CD4-positive, alpha-beta T cell treated with Interleukin-4 for 4 hours (primary cell): ENCODE measurements around the gene NINJ1.
A peak's percentile ranks its signal among the peaks of the same experiment; 100 is the strongest.

ENCODE experiments used
- DNase-seq: peaks from one replicate; pipeline ENCODE4 v3.0.0-alpha.2; 2020

The NINJ1 gene

GRCh38 chr9:93159601-93160471 lies 25.8 kb upstream of the NINJ1 start:
- peak; percentile 55 for DNase-seq

- no peak for DNase-seq
Measured at GRCh38 chr9:93156475-93157008, 22.5 kb upstream of the NINJ1 start.

GRCh38 chr9:93155716-93156474 lies 21.8 kb upstream of the NINJ1 start:
- no peak for DNase-seq

- DNase-seq = peak; percentile 22
Measured at GRCh38 chr9:93154293-93154903, 20.3 kb upstream of the NINJ1 start.

- DNase-seq = no peak
Measured at GRCh38 chr9:93151097-93151784, 17.2 kb upstream of the NINJ1 start.

GRCh38 chr9:93149361-93149760 lies 15.3 kb upstream of the NINJ1 start:
- no peak for DNase-seq

- DNase-seq = no peak
Measured at GRCh38 chr9:93148721-93149120, 14.7 kb upstream of the NINJ1 start.

GRCh38 chr9:93147632-93148031 lies 13.6 kb upstream of the NINJ1 start:
- no peak for DNase-seq

GRCh38 chr9:93146696-93147095 lies 12.6 kb upstream of the NINJ1 start:
- DNase-seq = peak; percentile 66

- DNase-seq = peak; percentile 63
Measured at GRCh38 chr9:93143830-93144530, 9.9 kb upstream of the NINJ1 start.

GRCh38 chr9:93141771-93142483 lies 7.9 kb upstream of the NINJ1 start:
- no peak for DNase-seq

- no peak for DNase-seq
Measured at GRCh38 chr9:93139365-93140182, 5.5 kb upstream of the NINJ1 start.

GRCh38 chr9:93138171-93138764 lies 4.2 kb upstream of the NINJ1 start:
- no peak for DNase-seq

GRCh38 chr9:93137362-93137761 lies 3.3 kb upstream of the NINJ1 start:
- DNase-seq = no peak

GRCh38 chr9:93136011-93136440 lies 2.0 kb upstream of the NINJ1 start:
- no peak for DNase-seq

- DNase-seq = no peak
Measured at GRCh38 chr9:93134740-93135444, 841 bp upstream of the NINJ1 start.

GRCh38 chr9:93133681-93134014 lies 403 bp downstream of the NINJ1 start:
- no peak for DNase-seq

GRCh38 chr9:93132946-93133680 lies 938 bp downstream of the NINJ1 start:
- peak; percentile 53 for DNase-seq
